OCI-LY7 (cell line): Measurements from ENCODE around the gene CLTCL1.

Experiments used
- EZH2phosphoT487 ChIP-seq: fragments of 200-600 bp; sonication (generic); IDR thresholded peaks from 2 replicates; pipeline ENCODE4 v1.6.1; 2018; ENCODE audit warnings: low read depth, borderline replicate concordance, mild to moderate bottlenecking, mixed run types, antibody characterized with exemption, low read length, moderate library complexity, mixed read lengths
- TF ChIP-seq, protein P1 (sequence below): fragments of 200-600 bp; sonication (generic); conservative IDR thresholded peaks from 2 replicates; pipeline ENCODE4 v1.5.1; 2014; ENCODE audit warnings: mild to moderate bottlenecking, antibody characterized with exemption, low read length, moderate library complexity, mixed read lengths

DNA sequence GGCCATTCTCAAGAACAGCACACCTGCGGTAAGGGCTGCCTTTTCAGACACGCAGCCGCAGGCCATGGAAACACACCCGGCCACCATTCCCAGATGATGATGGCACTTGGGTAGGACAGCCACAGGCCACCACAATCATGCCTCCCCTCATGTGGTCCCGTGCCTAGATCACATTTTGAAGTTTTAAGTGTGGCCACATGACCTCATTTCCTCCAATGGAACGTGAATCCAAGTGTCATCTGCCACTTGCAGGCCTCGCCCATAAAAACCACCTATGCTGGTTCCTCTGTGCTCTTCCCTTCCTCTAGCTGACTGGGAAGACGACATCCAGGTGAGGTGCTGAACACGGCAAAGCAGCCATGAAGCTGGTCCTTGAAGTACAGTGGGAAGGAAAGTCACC, 68.4 kb downstream of the CLTCL1 start:
- TF ChIP-seq, protein P1, sequence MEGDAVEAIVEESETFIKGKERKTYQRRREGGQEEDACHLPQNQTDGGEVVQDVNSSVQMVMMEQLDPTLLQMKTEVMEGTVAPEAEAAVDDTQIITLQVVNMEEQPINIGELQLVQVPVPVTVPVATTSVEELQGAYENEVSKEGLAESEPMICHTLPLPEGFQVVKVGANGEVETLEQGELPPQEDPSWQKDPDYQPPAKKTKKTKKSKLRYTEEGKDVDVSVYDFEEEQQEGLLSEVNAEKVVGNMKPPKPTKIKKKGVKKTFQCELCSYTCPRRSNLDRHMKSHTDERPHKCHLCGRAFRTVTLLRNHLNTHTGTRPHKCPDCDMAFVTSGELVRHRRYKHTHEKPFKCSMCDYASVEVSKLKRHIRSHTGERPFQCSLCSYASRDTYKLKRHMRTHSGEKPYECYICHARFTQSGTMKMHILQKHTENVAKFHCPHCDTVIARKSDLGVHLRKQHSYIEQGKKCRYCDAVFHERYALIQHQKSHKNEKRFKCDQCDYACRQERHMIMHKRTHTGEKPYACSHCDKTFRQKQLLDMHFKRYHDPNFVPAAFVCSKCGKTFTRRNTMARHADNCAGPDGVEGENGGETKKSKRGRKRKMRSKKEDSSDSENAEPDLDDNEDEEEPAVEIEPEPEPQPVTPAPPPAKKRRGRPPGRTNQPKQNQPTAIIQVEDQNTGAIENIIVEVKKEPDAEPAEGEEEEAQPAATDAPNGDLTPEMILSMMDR, result no peak
- no peak for TF ChIP-seq EZH2phosphoT487
